IMR-90 (cell line): ENCODE data around the gene TCERG1L. TPM values are rescaled to one million over a fixed set of nuclear protein-coding genes. Genes with fewer than 3 reads are reported as not detected.

Source experiments
- ATAC-seq: fragments of 200-7000 bp; cut with Tn5 transposase; 2 replicates; pipeline ENCODE4 v1.9.1; 2020; ENCODE audit warnings: low read depth, mild to moderate bottlenecking, moderate library complexity
- BruUV-seq: library from RNA; stranded (reverse); fragments of 400-500 nt; replicated peaks from 2 replicates; lab custom pipeline; 2021; lab: Mats Ljungman, UMichigan
- CTCF ChIA-PET: fragments of 300-600 bp; formaldehyde crosslinking; extraction: SDS; loops from one replicate; lab custom pipeline; 2021; ENCODE audit warnings: antibody characterized with exemption; lab: Yijun Ruan, JAX
- POLR2A ChIA-PET: fragments of 300-600 bp; sonication (Branson Sonifier 250); formaldehyde crosslinking; loops from one replicate; lab custom pipeline; 2022; ENCODE audit warnings: antibody characterized with exemption; ENCODE audit not compliant: unreplicated experiment; lab: Charles Lee
- DNase-seq: peaks from one replicate; pipeline ENCODE4 v3.0.0; 2013
- H2AFZ ChIP-seq: replicated peaks from 2 replicates; pipeline ENCODE3; 2013; ENCODE audit warnings: low read length, mild to moderate bottlenecking; ENCODE audit not compliant: poor library complexity
- H2AK5ac ChIP-seq: 2 replicates; pipeline ENCODE4 v1.6.1; 2013; ENCODE audit warnings: low read depth, low read length, inconsistent platforms
- H2AK9ac ChIP-seq: replicated peaks from 2 replicates; pipeline ENCODE3; 2013; ENCODE audit warnings: mild to moderate bottlenecking, low read depth, low read length, moderate library complexity; ENCODE audit not compliant: poor library complexity
- H2BK120ac ChIP-seq: 2 replicates; pipeline ENCODE4 v1.6.1; 2013; ENCODE audit warnings: low read depth, low read length, inconsistent platforms
- H2BK15ac ChIP-seq: 3 replicates; pipeline ENCODE4 v1.6.1; 2013; ENCODE audit warnings: low read depth, low read length, inconsistent platforms
- H2BK20ac ChIP-seq: 2 replicates; pipeline ENCODE4 v1.6.1; 2013; ENCODE audit warnings: low read depth, mild to moderate bottlenecking, inconsistent platforms, low read length, moderate library complexity
- H2BK5ac ChIP-seq: 2 replicates; pipeline ENCODE4 v1.6.1; 2013; ENCODE audit warnings: mild to moderate bottlenecking, low read depth, low read length, inconsistent platforms; ENCODE audit not compliant: poor library complexity, severe bottlenecking
- H3K14ac ChIP-seq: replicated peaks from 2 replicates; pipeline ENCODE4 v1.6.1; 2013; ENCODE audit warnings: low read depth, low read length, inconsistent platforms
- H3K18ac ChIP-seq: 2 replicates; pipeline ENCODE4 v1.6.1; 2013; ENCODE audit warnings: low read depth, low read length, control low read depth
- H3K23ac ChIP-seq: 2 replicates; pipeline ENCODE4 v1.6.1; 2013; ENCODE audit warnings: low read depth, low read length, inconsistent platforms
- H3K27ac ChIP-seq: 2 replicates; pipeline ENCODE4 v1.5.1; 2013; ENCODE audit warnings: mild to moderate bottlenecking, control low read depth, low read length; ENCODE audit not compliant: insufficient read depth
- H3K27me3 ChIP-seq: 2 replicates; pipeline ENCODE4 v1.6.1; 2013; ENCODE audit warnings: low read length; ENCODE audit not compliant: control insufficient read depth, insufficient read depth
- H3K36me3 ChIP-seq: 2 replicates; pipeline ENCODE4 v1.6.1; 2013; ENCODE audit warnings: low read length, mixed read lengths; ENCODE audit not compliant: control insufficient read depth, insufficient read depth
- H3K4ac ChIP-seq: 2 replicates; pipeline ENCODE4 v1.6.1; 2013; ENCODE audit warnings: low read depth, low read length, inconsistent platforms
- H3K4me1 ChIP-seq: 2 replicates; pipeline ENCODE4 v1.6.1; 2013; ENCODE audit warnings: low read length, mixed read lengths; ENCODE audit not compliant: control insufficient read depth, insufficient read depth
- H3K4me2 ChIP-seq: 2 replicates; pipeline ENCODE4 v1.6.1; 2013; ENCODE audit warnings: low read depth, mild to moderate bottlenecking, control low read depth, low read length, moderate library complexity
- H3K4me3 ChIP-seq: 2 replicates; pipeline ENCODE4 v1.5.1; 2013; ENCODE audit warnings: low read depth, mild to moderate bottlenecking, control low read depth, low read length, moderate library complexity; ENCODE audit not compliant: insufficient read depth
- H3K56ac ChIP-seq: 2 replicates; pipeline ENCODE4 v1.6.1; 2013; ENCODE audit warnings: low read length, inconsistent platforms; ENCODE audit not compliant: insufficient read depth; ENCODE audit errors: extremely low read depth
- H3K79me1 ChIP-seq, 2 experiments: 2 replicates each; pipeline ENCODE4 v1.6.1; 2013; ENCODE audit warnings: low read length in 2 of 2, inconsistent platforms in 1 of 2, low read depth in 1 of 2
- H3K9ac ChIP-seq: 2 replicates; pipeline ENCODE4 v1.6.1; 2013; ENCODE audit warnings: low read depth, low read length, control low read depth
- H3K9me1 ChIP-seq: 2 replicates; pipeline ENCODE4 v1.6.1; 2013; ENCODE audit warnings: low read length, inconsistent platforms; ENCODE audit not compliant: insufficient read depth
- H3K9me3 ChIP-seq: 2 replicates; pipeline ENCODE4 v1.6.1; 2013; ENCODE audit warnings: low read length; ENCODE audit not compliant: control insufficient read depth, insufficient read depth
- H4K20me1 ChIP-seq: 2 replicates; pipeline ENCODE4 v1.6.1; 2013; ENCODE audit warnings: low read length, inconsistent platforms; ENCODE audit not compliant: insufficient read depth
- H4K5ac ChIP-seq: 2 replicates; pipeline ENCODE4 v1.6.1; 2013; ENCODE audit warnings: mild to moderate bottlenecking, low read depth, low read length, control low read depth
- H4K8ac ChIP-seq, 2 experiments: 2 replicates each; pipeline ENCODE4 v1.6.1; 2013; ENCODE audit warnings: low read depth in 2 of 2, low read length in 2 of 2, control low read depth in 1 of 2, inconsistent platforms in 1 of 2
- H4K91ac ChIP-seq: 2 replicates; pipeline ENCODE4 v1.6.1; 2013; ENCODE audit warnings: low read depth, low read length, inconsistent platforms; ENCODE audit not compliant: insufficient read depth
- BHLHE40 ChIP-seq: fragments of 150-350 bp; IDR thresholded peaks from 2 replicates; pipeline ENCODE4 v1.6.1; 2016; ENCODE audit warnings: mild to moderate bottlenecking, low read depth, low read length
- CEBPB ChIP-seq: IDR thresholded peaks from 2 replicates; pipeline ENCODE4 v1.6.1; 2012; ENCODE audit warnings: low read depth, low read length, improper control_type of control experiment
- CHD1 ChIP-seq: IDR thresholded peaks from 2 replicates; pipeline ENCODE4 v1.6.1; 2012; ENCODE audit warnings: low read depth, low read length, improper control_type of control experiment
- CTCF ChIP-seq: conservative IDR thresholded peaks from 2 replicates; pipeline ENCODE4 v1.5.1; 2012; ENCODE audit warnings: mild to moderate bottlenecking, low read depth, low read length, improper control_type of control experiment
- ELK1 ChIP-seq: fragments of 150-350 bp; IDR thresholded peaks from 2 replicates; pipeline ENCODE4 v1.6.1; 2016; ENCODE audit warnings: low read depth, mild to moderate bottlenecking, low read length, moderate library complexity, borderline replicate concordance
- FOS ChIP-seq: fragments of 150-350 bp; IDR thresholded peaks from 2 replicates; pipeline ENCODE4 v1.6.1; 2016; ENCODE audit warnings: low read depth, low read length
- MAFK ChIP-seq: IDR thresholded peaks from 2 replicates; pipeline ENCODE4 v1.6.1; 2012; ENCODE audit warnings: low read depth, low read length, improper control_type of control experiment
- MAZ ChIP-seq: IDR thresholded peaks from 2 replicates; pipeline ENCODE4 v1.6.1; 2012; ENCODE audit warnings: low read depth, mild to moderate bottlenecking, low read length, improper control_type of control experiment, moderate library complexity, borderline replicate concordance
- MXI1 ChIP-seq: IDR thresholded peaks from 2 replicates; pipeline ENCODE4 v1.6.1; 2012; ENCODE audit warnings: low read depth, mild to moderate bottlenecking, low read length, moderate library complexity, borderline replicate concordance
- NFE2L2 ChIP-seq: fragments of 150-350 bp; IDR thresholded peaks from 2 replicates; pipeline ENCODE4 v1.6.1; 2016; ENCODE audit warnings: low read depth, mild to moderate bottlenecking, low read length
- POLR2A ChIP-seq: IDR thresholded peaks from 2 replicates; pipeline ENCODE4 v1.6.1; 2012; ENCODE audit warnings: mild to moderate bottlenecking, low read depth, low read length
- RAD21 ChIP-seq: IDR thresholded peaks from 2 replicates; pipeline ENCODE4 v1.6.1; 2012; ENCODE audit warnings: low read length, improper control_type of control experiment
- RCOR1 ChIP-seq: IDR thresholded peaks from 2 replicates; pipeline ENCODE4 v1.6.1; 2012; ENCODE audit warnings: mild to moderate bottlenecking, low read length, improper control_type of control experiment; ENCODE audit not compliant: insufficient replicate concordance
- RFX5 ChIP-seq: IDR thresholded peaks from 2 replicates; pipeline ENCODE4 v1.8.0; 2012; ENCODE audit warnings: low read depth, mild to moderate bottlenecking, low read length, moderate library complexity
- SMC3 ChIP-seq: fragments of 150-350 bp; IDR thresholded peaks from 2 replicates; pipeline ENCODE4 v1.6.1; 2016; ENCODE audit warnings: low read depth, mild to moderate bottlenecking, antibody characterized with exemption, low read length, moderate library complexity
- USF2 ChIP-seq: fragments of 150-350 bp; IDR thresholded peaks from 2 replicates; pipeline ENCODE4 v1.6.1; 2017; ENCODE audit warnings: mild to moderate bottlenecking, antibody characterized with exemption, low read length, low read depth
- WGBS, 2 experiments: methylation state at CpG; one replicate each; pipeline versions ENCODE4 v1.1.5 to v1.1.7; 2013; ENCODE audit warnings: missing lambda C conversion rate in 2 of 2; ENCODE audit not compliant: insufficient read length in 1 of 2; ENCODE audit errors: extremely low coverage in 2 of 2; 5-methylcytosine and 5-hydroxymethylcytosine counted together
- dilution Hi-C: fragments of 300-500 bp; cut with HindIII; formaldehyde crosslinking; loops from one replicate; pipeline ENCODE4 v1.14.3; 2018; ENCODE audit warnings: low sequenced_read_pairs; ENCODE audit not compliant: unreplicated experiment
- in situ Hi-C: fragments of 300-500 bp; cut with MboI; formaldehyde crosslinking; loops from 3 replicates; pipeline ENCODE4 v1.14.3; 2019; ENCODE audit warnings: low sequenced_read_pairs, inconsistent platforms, mixed read lengths
- intact Hi-C: fragments of 100-400 bp; cut with micrococcal nuclease; formaldehyde crosslinking; loops from 2 replicates; pipeline ENCODE4 v1.10.0; 2022
- polyA plus RNA-seq, 3 experiments: library from polyadenylated mRNA; depleted of rRNA; stranded (reverse); fragments of >200 nt; gene quantifications; 2 replicates each; pipeline ENCODE4 v1.2.3, GENCODE V29; 2012; ENCODE audit warnings: low replicate concordance in 1 of 3
- total RNA-seq: library from RNA; depleted of rRNA; stranded (reverse); fragments of >200 nt; gene quantifications from 2 replicates; pipeline ENCODE4 v1.2.3, GENCODE V29; 2012

Gene TCERG1L
- total and polyA plus RNA-seq, 2 of the 4 experiments (the other 2 are of a cell fraction): not detected

- no peak overlapping the region for H3K56ac ChIP-seq
- no peak overlapping the region for H2BK15ac ChIP-seq
- H2BK20ac ChIP-seq: no peak overlapping the region
- no peaks in the 10 kb centered on the region for H3K36me3 ChIP-seq
- no peaks in the 10 kb centered on the region for H4K20me1 ChIP-seq
- H2AK5ac ChIP-seq: no peak overlapping the region
- H4K8ac ChIP-seq: no peak overlapping the region
- no peak overlapping the region for H3K18ac ChIP-seq
- no peak for TF ChIP-seq POLR2A
- TF ChIP-seq USF2: no peak
- no peak for TF ChIP-seq MAFK
- no peak for TF ChIP-seq RAD21
- TF ChIP-seq RFX5: no peak
- TF ChIP-seq SMC3: no peak
- TF ChIP-seq MXI1: no peak
- TF ChIP-seq RCOR1: no peak
- TF ChIP-seq CHD1: no peak
- no peak for TF ChIP-seq CEBPB
- no peak for TF ChIP-seq MAZ
- no peak for TF ChIP-seq BHLHE40
- no peak for TF ChIP-seq NFE2L2
- TF ChIP-seq CTCF: no peak
- TF ChIP-seq ELK1: no peak
- no peak for TF ChIP-seq FOS
- no peaks in the 10 kb centered on the region for H3K4me1 ChIP-seq
- intact Hi-C loops (no loop called here), dilution Hi-C loops (no loop called here), in situ Hi-C loops (no loop called here)
- H2BK5ac ChIP-seq: no peak overlapping the region
- peaks cover 9% of the 10 kb centered on the region for H3K9me3 ChIP-seq
- no peak overlapping the region for H3K27ac ChIP-seq
- ChIA-PET POLR2A (no interaction called here), CTCF (interaction anchor here (0.5 kb wide), 1 partner anchor 1092 kb away, joined by 4 read pairs; no protein-coding TSS in a partner anchor)
- H4K91ac ChIP-seq: no peak overlapping the region
- H3K9me1 ChIP-seq: no peaks in the 10 kb centered on the region
- no peak overlapping the region for H3K9ac ChIP-seq
- no peak overlapping the region for H3K14ac ChIP-seq
- H3K27me3 ChIP-seq: no peaks in the 10 kb centered on the region
- H2BK120ac ChIP-seq: no peak overlapping the region
- no peak overlapping the region for H2AFZ ChIP-seq
- no CpG with 5 or more reads among the region's 7 CpGs for WGBS, 2 experiments
- no peak overlapping the region for H3K23ac ChIP-seq
- no TSS peak for BruUV-seq
- no peak overlapping the region for H4K5ac ChIP-seq
- no peak overlapping the region for H3K4ac ChIP-seq
- no peak overlapping the region for H3K4me2 ChIP-seq
- no peaks in the 10 kb centered on the region for H3K79me1 ChIP-seq
- DNase-seq: no peak
- no peak overlapping the region for H3K4me3 ChIP-seq
- ATAC-seq: no peak
- no peak overlapping the region for H2AK9ac ChIP-seq
These were observed 20.7 kb downstream of the TCERG1L start for GRCh38 chr10:131290781-131291180.
